Prostate gland (tissue), 2 donors: ENCODE results near the gene COL5A1.

Experiments used
- CTCF ChIP-seq, 4 experiments: fragments of 200-600 bp in 2 of 4; fragments of 450-650 bp in 2 of 4; sonication (generic) in 2 of 4; IDR thresholded peaks; 1 replicate in 3 of 4; 2 replicates in 1 of 4; pipeline ENCODE4 v1.5.1; 2016 to 2019; ENCODE audit warnings: antibody characterized with exemption in 4 of 4, mild to moderate bottlenecking in 2 of 4, moderate library complexity in 2 of 4
- POLR2A ChIP-seq: fragments of 450-650 bp; IDR thresholded peaks from one replicate; pipeline ENCODE4 v1.6.1; 2016; ENCODE audit warnings: antibody characterized with exemption, mild to moderate bottlenecking

- TF ChIP-seq CTCF (IDR thresholded peaks at IDR 0.05) (no peak), POLR2A (no peak)
Observed at GRCh38 chr9:134822541-134822940, 180.9 kb downstream of the COL5A1 start.
